GM18907 (cell line): ENCODE measurements around the gene RING1.

ENCODE experiments used
- ATAC-seq: cut with Tn5 transposase; IDR thresholded peaks from one replicate; pipeline ENCODE4 v1.9.1; 2021; ENCODE audit warnings: mild to moderate bottlenecking, moderate library complexity; ENCODE audit not compliant: unreplicated experiment

RING1 gene

DNA sequence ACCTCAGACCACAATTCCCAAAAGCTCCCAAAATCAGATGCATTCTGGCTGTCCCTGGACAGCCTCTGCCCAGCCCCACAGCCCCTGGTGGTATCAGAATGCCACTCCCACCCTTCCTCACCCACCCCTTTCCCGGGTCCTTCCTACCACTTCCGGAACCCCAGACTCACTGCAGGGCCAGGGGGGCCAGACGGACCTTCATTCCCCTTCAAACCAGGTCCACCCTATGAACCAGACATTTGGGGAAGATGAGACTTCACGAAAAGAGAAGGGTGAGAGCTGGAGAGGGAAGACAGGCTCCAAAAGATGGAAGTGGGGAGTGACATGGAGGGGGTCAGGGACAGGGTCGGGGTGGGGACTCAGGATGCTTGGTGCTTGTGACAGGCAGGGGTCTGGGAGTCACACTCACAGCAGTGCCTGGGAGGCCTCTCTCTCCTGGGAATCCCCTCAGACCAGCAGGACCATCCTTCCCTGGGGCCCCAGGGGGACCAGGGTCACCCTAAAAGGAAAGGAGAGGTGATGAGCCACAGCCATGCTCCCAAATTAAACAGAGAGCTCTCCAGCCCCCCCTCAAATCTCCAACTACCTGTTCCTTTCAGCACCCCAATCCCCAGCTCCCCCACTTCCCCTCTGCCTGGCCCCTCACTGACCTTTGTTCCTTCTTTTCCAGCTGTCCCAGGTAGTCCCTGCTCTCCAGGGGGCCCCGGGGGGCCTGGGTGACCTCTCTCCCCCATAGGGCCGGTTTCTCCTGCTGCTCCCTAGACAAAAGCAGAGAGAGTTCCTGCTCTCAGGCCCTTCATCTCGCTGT, 36.2 kb upstream of the RING1 start:
- no peak for ATAC-seq

DNA sequence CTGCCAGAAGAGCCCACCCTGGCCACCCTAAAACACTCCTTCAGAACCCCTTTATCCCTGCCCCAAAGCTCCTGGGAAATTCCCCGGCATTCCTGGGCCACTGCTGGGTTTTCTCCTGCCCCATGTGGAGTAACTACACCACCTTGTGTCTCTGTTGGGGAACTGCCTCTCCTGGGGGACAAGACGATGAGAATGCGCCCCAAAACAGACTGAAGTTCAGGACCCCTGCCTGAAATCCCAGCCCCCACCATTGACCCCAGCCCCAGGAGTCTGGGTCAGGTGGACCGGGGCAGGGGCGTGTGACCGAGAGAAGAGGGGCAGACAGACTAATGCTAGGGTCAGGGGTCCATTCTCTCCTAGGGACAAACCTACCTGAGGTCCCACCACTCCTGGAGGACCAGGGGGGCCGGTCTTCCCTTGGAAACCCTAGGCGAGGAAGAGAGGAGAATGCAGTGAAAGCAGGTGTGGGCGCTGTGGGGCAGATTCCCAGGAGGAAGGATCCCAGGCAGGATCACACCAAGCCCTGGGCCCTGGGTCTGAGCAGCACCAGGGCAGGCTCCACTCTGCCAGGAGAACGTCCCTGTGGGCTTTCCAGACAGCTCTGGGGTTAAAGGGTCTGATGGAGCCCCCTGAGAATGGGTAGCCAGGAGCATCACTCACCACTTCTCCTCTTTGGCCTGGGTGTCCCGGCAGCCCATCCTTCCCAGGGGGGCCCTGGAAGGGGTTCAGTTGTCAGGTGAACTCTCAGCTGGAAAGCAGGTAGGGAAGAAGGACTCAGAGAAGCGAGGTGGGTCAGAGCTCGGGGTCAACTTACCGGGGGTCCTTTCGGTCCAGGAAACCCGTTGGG, 35.4 kb upstream of the RING1 start:
- no peak for ATAC-seq

DNA sequence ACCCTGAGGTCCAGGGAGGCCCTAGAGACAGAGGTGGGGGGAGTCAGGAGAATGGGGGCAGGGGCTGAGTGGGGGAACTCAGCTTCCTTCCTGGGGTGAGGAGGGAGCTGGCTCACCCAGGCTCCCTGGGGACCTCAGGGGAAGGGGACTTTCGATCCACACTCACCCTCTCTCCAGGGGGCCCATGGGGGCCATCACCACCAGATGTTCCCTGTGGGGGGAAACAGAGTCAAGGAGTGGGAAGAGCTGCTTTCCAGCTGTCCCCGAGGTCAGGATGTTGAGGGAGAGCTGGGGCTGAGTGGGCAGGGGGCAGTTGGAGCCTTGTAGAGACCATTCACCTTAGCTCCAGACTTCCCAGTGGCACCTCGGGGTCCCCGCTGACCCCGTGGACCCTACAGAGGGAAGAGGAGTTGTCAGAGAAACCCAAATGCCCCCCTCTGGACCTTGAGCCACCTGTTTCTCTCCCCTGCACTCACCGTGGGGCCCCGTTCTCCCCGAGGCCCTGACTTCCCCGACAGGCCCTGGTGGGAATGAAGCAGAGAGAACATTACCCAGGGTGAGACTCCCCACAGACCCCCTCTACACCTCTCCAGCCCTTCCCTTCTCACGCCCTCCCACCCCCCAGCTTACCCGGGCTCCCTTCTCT, 34.6 kb upstream of the RING1 start:
- ATAC-seq = no peak

DNA sequence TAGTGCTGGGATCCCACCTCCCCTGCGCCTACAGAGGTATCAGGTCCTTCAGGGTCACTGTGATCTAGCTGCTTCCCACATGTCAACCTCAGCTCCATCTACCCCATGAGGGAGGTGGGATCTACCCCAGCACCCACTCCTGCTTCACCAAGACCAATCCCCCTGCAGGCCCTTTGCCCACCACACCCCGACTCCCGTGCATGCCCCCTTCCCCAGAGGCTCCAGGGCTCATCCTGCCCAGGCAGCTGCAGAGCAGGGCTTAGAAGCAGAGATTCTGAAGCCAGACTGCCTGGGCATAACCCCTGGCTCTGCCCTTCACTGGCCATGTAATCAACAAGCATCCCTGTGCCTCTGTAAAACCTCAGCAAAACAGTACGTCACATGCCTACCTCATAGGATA, 33.5 kb upstream of the RING1 start:
- no peak for ATAC-seq

DNA sequence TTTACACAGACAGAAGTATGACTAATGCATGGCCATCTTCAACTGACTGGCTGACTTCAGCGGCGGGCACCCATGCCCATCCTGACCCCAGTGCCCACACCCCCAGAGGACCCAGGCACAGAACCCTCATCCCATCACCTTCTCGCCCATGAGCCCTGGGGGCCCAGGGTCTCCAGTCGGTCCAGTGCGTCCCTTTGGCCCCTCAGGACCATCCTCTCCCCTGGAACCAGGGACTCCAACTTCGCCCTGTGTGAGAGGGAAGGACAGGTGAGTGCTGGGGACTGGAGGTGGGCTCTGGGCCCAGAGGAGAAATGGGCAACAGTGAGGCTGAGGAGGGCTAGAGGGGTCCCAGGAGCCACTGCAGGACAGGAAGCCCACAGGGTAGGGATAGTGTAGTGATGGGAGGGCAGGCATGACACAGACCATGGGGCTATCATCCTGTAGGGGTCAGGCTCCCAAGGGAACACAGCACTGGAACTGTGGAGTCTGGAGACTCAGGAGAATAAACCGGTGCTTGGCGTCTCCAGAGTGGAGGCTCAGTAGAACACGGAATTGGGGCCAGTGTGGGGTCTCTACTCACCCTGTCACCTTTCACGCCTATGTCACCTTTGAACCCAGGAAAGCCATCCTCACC, 32.7 kb upstream of the RING1 start:
- no peak for ATAC-seq

DNA sequence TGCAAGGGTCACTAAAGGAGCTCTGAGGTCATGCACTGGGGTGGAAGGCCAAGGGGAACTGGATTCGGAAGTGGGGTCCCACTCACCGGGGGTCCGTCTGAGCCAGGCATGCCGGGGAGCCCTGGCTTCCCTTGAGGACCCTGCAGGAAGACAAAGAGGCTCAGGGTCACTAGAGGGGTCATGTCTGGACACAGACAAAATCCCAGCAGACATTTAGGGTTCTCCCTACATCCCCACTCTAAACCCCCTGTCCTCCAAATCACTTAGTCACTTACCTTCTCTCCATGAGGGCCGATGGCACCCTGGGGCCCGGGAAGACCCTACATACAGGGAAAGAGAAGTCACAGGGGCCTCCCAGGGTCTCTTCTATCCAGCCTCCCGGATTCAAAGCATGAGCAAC, 31.4 kb upstream of the RING1 start:
- ATAC-seq = no peak

DNA sequence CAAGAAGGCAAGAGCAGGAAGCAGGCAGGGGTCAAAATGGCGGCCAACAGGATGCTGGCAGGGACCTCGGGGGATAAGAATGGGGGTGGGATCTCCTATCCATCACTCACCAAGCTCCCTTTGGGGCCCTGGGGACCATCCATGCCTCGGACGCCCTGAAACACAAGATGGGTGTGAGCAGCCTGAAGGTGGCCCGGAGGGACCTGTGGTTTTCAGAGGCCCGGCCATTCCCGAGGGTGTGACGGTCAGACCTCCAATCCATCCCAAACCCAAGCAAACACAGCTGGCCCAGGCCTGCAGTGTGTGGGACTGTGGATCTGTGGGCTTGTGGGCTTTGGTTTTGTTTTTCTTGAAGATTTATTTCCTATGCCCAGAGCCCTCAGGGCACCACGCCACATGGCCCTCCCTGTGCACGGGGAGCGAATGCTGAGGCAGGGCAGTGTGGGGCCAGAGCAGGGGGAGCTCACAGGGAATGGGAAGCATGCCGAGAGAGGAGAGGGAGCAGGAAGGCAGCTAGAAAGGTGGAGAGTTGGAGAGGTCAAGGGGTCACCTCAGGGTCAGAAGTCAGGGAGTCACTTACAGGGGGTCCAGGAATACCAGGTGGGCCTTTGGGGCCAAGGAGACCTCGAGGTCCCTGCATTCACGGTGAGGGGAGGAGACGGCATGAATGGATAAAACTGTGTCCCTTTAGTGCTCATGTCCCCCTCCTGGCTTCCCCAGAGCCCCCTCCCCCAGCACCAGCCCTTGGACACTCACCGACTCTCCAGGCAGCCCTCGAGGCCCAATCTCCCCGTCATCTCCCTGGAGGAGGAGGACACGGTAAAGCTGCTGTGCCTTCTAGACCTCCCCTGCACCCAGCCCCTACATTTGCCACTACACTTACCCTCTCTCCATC, 30.5 kb upstream of the RING1 start:
- no peak for ATAC-seq

DNA sequence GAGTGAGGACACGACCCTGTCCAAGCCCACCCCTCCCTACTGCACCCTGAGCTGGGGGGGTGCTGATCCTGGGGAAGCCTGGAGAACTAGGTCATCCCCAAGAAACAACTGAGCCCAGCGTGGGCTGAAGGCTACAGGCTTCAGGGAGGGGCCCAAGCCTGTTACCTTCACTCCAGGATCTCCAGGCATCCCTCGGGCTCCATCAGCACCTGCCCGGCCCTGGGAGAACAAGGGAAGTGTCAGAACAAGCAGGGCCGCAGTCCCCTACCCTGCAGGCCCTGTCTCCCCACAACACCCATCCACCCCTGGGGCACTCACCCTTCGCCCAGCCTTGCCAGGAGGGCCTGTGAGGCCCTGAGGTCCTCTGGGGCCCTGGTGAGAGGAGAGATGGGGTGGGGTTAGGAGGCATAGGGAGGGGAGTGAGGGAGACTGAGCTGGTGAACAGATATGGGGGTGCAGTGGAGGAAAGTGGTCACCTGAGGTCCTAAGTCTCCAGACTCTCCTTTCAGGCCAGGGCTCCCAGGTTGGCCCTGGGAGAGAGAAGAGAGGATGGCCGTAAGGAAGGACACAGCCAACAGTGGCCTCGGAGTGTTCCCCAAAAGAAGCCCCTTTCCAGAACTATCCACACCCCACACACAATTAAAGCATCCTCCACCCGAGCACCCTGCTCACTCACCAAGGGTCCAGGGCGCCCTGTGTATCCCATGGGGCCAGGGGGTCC, 29.4 kb upstream of the RING1 start:
- ATAC-seq = no peak

DNA sequence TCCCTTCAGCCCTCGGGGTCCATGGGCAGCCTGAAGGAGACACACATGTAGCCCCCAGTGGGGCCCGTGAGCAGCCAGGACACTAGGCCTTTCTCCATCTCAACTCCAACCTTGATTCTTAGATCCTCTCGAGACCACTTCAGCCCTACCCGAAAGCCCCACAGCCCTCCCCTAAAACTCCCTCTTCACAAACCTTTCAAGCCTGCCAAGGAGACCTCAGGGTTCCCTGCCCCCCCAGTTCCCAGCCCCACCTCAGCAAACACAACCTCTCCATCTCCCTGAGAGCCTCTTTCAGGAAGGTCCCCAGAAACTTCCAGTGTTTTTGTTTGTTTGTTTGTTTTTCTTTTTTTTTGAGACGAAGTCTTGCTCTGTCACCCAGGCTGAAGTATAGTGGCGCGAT, 27.2 kb upstream of the RING1 start:
- ATAC-seq = no peak

DNA sequence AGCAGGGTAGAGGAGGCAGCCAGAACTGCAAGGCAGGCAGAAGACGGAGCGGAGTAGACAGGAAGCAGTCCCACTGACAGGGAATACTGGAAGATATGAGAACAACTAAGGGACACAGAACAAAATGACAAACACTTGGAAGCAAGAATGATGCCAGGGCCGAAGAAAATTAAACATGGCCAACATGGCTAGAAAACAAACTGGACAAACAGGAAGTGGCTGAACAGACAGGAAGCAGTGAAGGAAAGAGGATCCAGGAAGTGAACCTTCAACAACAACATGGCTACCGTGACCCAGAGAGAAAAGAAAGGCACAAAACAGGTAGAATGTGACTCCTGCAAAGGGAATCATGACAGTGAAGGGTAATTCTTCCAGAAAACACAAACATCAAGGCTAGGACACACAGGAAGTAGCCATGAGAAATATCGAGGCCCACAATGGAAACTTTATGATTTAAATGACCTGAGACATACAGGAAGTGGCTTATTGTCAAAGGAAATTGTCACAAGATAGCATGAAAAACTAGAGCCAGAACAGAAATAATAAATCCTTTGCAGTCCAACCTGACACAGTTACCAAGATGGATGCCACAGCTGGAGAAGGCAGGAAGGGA, 25.1 kb upstream of the RING1 start:
- no peak for ATAC-seq

DNA sequence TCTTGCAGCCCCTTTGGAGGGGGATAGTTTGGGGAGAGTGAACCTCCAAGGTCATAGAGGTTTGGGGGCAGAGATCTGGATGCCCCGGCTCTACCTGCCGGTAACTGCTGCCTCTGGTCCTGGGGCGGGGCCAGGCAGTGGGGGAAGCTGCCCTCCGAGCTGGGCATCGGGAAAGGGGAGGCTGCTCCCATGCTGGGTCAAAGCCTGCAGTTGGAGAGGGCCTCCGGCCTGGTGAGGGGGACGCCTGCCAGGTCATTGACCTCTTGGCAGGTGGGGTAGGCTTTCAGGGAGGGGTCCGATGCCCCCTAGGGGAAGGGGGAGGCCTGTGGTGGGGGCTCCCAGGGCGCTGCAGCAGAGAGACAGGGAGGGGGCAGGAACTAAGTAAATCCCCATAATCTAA, 23.1 kb upstream of the RING1 start:
- no peak for ATAC-seq

DNA sequence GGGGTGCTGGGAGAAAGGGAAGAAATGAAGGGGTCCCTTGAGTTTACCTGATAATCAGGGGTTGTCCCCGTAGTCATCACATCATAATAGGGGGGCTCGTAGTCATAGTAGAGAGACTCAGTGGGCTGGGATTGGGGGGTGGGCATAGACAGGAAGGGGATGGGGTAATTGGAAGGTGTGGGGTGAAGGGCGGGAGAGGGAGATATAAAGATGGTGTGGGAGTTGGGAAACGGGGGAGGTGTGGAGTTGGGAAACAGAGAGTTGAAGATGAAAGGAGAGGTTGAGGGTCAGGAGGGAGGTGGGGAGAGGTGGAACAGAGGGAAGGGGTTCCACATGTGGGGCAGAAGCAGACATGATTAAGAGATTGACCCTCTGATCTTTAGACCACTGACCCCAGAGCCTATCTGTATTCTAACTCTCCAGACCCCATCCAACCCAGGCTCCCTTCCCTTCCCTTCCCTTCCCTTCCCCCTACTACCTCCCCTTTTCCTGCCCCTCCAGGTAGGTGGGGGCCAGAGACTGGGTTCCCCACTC, 22.6 kb upstream of the RING1 start:
- ATAC-seq = no peak

DNA sequence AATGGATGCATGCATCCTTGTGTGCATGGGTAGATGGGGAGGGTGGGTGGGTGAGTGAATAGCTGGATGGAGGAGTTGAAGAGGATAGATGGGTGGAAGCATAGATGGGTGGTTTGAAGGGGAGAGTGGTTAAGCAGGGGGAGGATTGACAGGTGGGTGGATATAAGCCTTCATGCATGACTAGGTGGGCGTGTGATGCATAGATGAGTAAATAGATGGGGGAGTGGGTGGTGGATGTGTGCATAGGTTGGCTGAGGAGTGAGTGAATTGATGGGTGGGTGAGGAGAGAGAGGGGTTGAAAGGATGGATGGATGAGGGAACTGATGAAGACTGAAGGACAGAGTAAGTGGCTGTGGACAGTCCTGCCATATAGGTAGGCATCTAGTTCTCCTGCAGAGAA, 20.5 kb upstream of the RING1 start:
- no peak for ATAC-seq

DNA sequence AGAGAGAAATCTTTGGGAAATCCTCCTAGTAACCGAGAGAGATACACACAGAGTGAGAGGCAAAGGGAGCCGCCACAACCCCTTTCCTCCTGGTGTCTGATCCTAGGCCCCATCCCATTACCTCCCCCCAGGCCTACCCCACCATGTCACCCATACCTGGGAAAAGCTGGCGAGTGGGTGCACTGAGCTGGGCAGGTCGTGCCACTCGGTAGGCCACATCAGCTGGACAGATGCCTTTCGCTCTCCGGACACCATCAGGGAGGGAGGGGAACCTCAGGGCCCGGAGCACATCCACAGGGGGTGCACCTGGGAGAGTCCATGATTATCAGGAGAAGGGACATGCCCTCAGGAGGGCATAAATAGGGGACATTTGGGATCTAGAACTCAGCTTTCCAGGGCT, 19.1 kb upstream of the RING1 start:
- no peak for ATAC-seq

DNA sequence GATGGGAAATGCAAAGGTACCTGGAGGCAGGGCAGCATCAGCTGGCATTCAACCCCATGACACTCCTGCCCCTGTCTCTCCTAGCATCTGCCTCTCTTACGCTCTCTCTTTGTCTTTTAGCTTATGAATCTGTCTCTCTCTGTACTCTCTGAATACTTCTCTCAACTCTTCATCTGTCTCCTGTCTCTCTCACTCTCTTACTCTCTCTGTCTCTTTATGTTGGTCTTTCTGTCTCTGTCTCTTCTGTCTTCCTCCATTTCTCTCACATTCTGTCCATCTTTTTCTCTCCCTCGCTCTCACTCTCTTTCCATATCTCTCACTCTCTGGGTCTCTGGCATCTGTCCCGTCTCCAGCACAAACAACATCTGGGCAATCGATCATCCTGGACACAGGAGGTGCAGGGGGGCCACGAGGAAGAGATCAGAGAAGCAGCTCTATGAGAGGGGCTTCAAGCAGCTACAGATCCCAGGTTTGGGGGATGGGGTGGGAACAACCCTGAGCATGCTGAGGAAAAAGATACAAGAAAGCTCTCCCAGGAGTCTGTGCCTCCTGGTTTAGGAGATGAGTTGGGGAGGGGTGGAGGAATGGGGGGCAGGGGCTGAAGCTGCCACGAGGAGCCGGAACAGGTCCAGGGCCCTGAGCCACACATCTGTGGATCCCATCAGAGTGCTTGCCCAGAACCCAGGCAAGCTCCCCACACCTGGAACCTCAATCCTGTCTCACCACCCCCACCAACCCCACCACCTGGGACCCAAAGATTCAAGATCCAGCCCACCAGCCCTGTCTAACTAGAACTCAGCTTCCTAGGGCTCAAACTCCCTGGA, 18.5 kb upstream of the RING1 start:
- ATAC-seq = no peak

DNA sequence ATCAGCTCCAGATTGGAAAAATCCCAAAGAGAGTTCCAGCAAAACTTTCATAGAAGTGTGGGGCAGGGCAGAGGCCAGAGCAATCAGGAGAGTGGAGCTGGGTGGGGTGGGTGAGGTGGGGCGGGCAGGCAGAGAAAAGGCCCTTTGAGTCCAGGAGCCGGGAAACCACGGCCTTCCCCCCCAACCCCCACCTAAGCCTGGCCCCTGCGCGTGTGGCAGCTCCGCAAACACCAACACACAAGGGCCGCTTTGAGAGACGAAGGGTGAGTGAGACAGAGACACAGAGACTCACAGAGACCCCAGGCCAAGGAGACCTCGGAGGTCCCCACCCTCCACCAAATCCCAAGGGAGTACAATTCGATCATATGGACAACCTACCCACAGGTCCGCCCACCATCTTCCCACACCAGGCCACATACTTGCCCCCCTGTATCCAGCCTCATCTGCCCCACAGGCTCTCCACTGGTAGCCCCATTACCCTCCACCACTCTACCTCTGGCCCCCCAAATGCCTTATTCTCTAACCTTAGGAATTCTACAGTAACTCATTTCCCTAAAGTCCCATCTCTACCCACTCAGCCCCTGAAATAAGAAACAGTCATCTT, 17.7 kb upstream of the RING1 start:
- ATAC-seq = no peak

DNA sequence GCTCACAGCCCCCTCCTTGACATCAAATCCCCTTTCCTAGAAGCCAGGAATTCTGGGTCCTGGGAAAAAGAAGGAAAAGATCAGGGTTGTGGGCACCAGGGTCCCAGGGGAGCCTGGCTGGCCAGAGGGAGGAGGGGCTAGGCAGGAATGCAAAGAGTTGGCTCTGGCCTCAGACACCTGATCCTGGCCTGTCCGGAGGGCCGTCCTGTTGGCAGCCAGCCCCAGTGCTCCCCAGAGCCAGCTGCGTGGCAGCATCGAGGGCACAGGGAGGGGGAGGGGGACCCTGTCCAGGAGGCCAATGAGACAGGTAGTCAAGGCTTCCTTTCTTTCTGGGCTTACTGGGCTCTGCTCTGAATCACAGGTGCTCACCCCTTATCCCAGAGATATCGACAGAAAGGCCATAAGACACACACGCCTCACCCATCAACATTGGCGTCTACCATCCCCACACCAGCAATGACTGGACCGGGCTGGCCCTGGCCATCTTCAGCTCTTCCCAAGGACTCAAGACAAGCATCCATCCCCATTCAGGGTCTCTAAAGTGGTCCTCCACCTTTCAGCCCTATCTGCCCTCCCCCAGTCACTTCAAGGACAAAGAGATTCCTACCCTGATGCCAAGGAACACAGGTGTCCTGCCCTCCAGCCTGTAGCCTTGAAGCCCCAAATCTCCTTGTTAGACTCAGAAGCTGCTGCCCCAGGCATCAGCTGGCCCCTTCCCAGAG, 16.8 kb upstream of the RING1 start:
- ATAC-seq = no peak
